Endodermal cell (in vitro differentiated cells): ENCODE data around the gene CDH11. TPM values are rescaled to one million over a fixed set of nuclear protein-coding genes. Genes with fewer than 3 reads are reported as not detected.

ENCODE experiments used
- DNase-seq: peaks from one replicate; pipeline ENCODE4 v3.0.0-alpha.2; 2017
- H3K27ac ChIP-seq: 2 replicates; pipeline ENCODE4 v1.5.1; 2013; ENCODE audit warnings: mild to moderate bottlenecking, low read depth, low read length, moderate library complexity
- H3K27me3 ChIP-seq: 2 replicates; pipeline ENCODE4 v1.6.1; 2013; ENCODE audit warnings: mild to moderate bottlenecking, low read length, moderate library complexity; ENCODE audit not compliant: insufficient read depth, control insufficient read depth, poor library complexity, severe bottlenecking
- H3K36me3 ChIP-seq: 2 replicates; pipeline ENCODE4 v1.7.0; 2013; ENCODE audit warnings: mild to moderate bottlenecking, low read length, moderate library complexity; ENCODE audit not compliant: control insufficient read depth, insufficient read depth
- H3K4me1 ChIP-seq: one replicate; pipeline ENCODE4 v1.7.0; 2013; ENCODE audit warnings: low read length; ENCODE audit not compliant: control insufficient read depth, insufficient read depth
- H3K4me3 ChIP-seq: 2 replicates; pipeline ENCODE4 v1.5.1; 2013; ENCODE audit warnings: mild to moderate bottlenecking, low read length, moderate library complexity
- H3K9ac ChIP-seq: 2 replicates; pipeline ENCODE4 v1.6.1; 2013; ENCODE audit warnings: mild to moderate bottlenecking, low read length, moderate library complexity; ENCODE audit not compliant: poor library complexity, severe bottlenecking; ENCODE audit errors: extremely low read depth
- H3K9me3 ChIP-seq: 2 replicates; pipeline ENCODE4 v1.6.1; 2013; ENCODE audit warnings: mild to moderate bottlenecking, low read length, moderate library complexity; ENCODE audit not compliant: control insufficient read depth
- H3K27ac Mint-ChIP-seq: 2 replicates; pipeline ENCODE4 v1.8.0; 2020; ENCODE audit warnings: mixed read lengths
- H3K27me3 Mint-ChIP-seq: 2 replicates; pipeline ENCODE4 v1.8.0; 2021; ENCODE audit warnings: mild to moderate bottlenecking, mixed read lengths; ENCODE audit not compliant: insufficient read depth
- H3K36me3 Mint-ChIP-seq: 2 replicates; pipeline ENCODE4 v1.8.0; 2020; ENCODE audit warnings: low read depth, mixed read lengths
- H3K4me1 Mint-ChIP-seq: 2 replicates; pipeline ENCODE4 v1.8.0; 2020; ENCODE audit warnings: mixed read lengths
- H3K4me3 Mint-ChIP-seq: 2 replicates; pipeline ENCODE4 v1.8.0; 2020; ENCODE audit warnings: mild to moderate bottlenecking, moderate library complexity, mixed read lengths
- H3K9me3 Mint-ChIP-seq: 2 replicates; pipeline ENCODE4 v1.8.0; 2020; ENCODE audit warnings: mild to moderate bottlenecking, mixed read lengths
- WGBS, 2 experiments: methylation state at CpG; one replicate each; pipeline versions ENCODE4 v1.1.5 to v1.1.7; 2013; ENCODE audit warnings: missing lambda C conversion rate in 2 of 2, mixed read lengths in 1 of 2; ENCODE audit not compliant: insufficient coverage in 1 of 2, insufficient read length in 1 of 2; 5-methylcytosine and 5-hydroxymethylcytosine counted together
- total RNA-seq, 2 donors: library from RNA; stranded (reverse); fragmentation: NEBNext Ultra II Directional in 1 of 2; extraction: Animal tissue kit (Norgen Biotek cat#: 25700) in 1 of 2; gene quantifications; 2 replicates in 1 of 2; 3 replicates in 1 of 2; pipeline ENCODE4 v1.2.1, GENCODE V29; 2021
- TF ChIP-seq, protein P1 (sequence below): fragments of 200-600 bp; sonication (generic); conservative IDR thresholded peaks from 2 replicates; pipeline ENCODE4 v1.5.0; 2021; ENCODE audit warnings: antibody characterized with exemption, mild to moderate bottlenecking

The CDH11 gene
- total RNA-seq, 2 donors from 2014 or later, result 0.73 to 2.9 TPM

DNA sequence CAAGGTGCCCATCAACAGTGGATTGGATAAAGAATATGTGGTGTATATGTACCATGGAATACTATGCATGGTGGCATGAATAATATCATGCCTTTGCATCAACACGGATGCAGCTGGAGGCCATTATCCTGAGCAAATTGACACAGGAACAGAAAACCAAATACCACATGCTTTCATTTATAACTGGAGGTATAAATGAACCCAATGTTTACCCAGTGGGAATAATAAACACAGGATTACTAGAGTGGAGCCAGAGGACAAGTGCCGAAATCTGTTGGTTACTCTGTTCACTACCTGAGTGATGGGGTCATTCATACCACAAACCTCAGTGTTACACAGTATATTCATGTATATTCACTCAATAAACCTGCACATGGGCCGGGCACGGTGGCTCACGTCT, 125.2 kb downstream of the CDH11 start:
- 92 to 95% methylated on average over 5 of the region's 5 CpGs for WGBS, 2 experiments
- TF ChIP-seq, protein P1, sequence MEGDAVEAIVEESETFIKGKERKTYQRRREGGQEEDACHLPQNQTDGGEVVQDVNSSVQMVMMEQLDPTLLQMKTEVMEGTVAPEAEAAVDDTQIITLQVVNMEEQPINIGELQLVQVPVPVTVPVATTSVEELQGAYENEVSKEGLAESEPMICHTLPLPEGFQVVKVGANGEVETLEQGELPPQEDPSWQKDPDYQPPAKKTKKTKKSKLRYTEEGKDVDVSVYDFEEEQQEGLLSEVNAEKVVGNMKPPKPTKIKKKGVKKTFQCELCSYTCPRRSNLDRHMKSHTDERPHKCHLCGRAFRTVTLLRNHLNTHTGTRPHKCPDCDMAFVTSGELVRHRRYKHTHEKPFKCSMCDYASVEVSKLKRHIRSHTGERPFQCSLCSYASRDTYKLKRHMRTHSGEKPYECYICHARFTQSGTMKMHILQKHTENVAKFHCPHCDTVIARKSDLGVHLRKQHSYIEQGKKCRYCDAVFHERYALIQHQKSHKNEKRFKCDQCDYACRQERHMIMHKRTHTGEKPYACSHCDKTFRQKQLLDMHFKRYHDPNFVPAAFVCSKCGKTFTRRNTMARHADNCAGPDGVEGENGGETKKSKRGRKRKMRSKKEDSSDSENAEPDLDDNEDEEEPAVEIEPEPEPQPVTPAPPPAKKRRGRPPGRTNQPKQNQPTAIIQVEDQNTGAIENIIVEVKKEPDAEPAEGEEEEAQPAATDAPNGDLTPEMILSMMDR, result no peak

DNA sequence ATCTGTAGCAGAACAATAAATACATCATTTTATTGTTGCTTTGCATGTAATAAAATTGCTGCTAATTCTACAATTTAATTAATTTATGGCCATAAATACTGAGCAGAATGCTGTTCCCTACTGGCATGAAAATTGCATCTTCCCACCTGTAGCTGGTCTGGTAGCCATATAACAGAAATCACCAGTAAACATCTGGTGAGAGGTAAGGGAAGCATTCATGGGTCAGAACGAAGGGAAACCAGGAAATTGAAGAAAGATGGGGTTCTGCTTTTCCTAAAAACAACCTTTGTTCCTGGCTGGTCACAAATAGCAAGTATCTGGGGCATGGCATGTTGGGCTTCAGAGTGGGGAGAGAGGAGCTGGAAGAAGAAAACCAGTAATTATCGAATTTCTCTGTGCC, 128.4 kb downstream of the CDH11 start:
- H3K27ac Mint-ChIP-seq, result no peak overlapping the region
- H3K9me3 Mint-ChIP-seq, result no peaks in the 10 kb centered on the region
- peaks cover 6% of the 10 kb centered on the region for H3K4me1 Mint-ChIP-seq
- H3K9ac ChIP-seq, result no peak overlapping the region
- H3K27ac ChIP-seq, result no peak overlapping the region
- H3K27me3 Mint-ChIP-seq, result no peaks in the 10 kb centered on the region
- H3K9me3 ChIP-seq, result no peaks in the 10 kb centered on the region
- H3K4me1 ChIP-seq, result no peaks in the 10 kb centered on the region
- H3K4me3 ChIP-seq, result no peak overlapping the region
- H3K4me3 Mint-ChIP-seq, result no peak overlapping the region
- TF ChIP-seq, protein P1, result no peak
- no peaks in the 10 kb centered on the region for H3K36me3 ChIP-seq
- 88 to 100% methylated on average over 2 of the region's 2 CpGs for WGBS, 2 experiments
- DNase-seq, result no peak
- no peaks in the 10 kb centered on the region for H3K27me3 ChIP-seq
- H3K36me3 Mint-ChIP-seq, result no peaks in the 10 kb centered on the region

More for the DNA sequence above, 125.2 kb downstream of the CDH11 start:
- Mint-ChIP-seq H3K27ac (no peak overlapping the region), H3K4me3 (no peak overlapping the region), H3K36me3 (no peaks in the 10 kb centered on the region), H3K27me3 (no peaks in the 10 kb centered on the region), H3K4me1 (no peaks in the 10 kb centered on the region), H3K9me3 (no peaks in the 10 kb centered on the region)
- no peak overlapping the region for H3K4me3 ChIP-seq
- H3K9ac ChIP-seq, result no peak overlapping the region
- no peaks in the 10 kb centered on the region for H3K36me3 ChIP-seq
- no peaks in the 10 kb centered on the region for H3K4me1 ChIP-seq
- no peaks in the 10 kb centered on the region for H3K27me3 ChIP-seq
- no peak for DNase-seq
- H3K9me3 ChIP-seq, result no peaks in the 10 kb centered on the region
- no peak overlapping the region for H3K27ac ChIP-seq

- no peak overlapping the region for H3K4me3 ChIP-seq
- H3K36me3 ChIP-seq, result no peaks in the 10 kb centered on the region
- Mint-ChIP-seq H3K9me3 (no peaks in the 10 kb centered on the region), H3K4me3 (no peak overlapping the region), H3K27ac (no peak overlapping the region), H3K4me1 (peaks cover 6% of the 10 kb centered on the region), H3K27me3 (no peaks in the 10 kb centered on the region), H3K36me3 (no peaks in the 10 kb centered on the region)
- 89% methylated on average over 1 of the region's 1 CpG; no CpG with 5 or more reads in 1 of the 2 experiments for WGBS, 2 experiments
- TF ChIP-seq, protein P1, result no peak
- no peaks in the 10 kb centered on the region for H3K4me1 ChIP-seq
- no peak overlapping the region for H3K9ac ChIP-seq
- H3K9me3 ChIP-seq, result no peaks in the 10 kb centered on the region
- no peak overlapping the region for H3K27ac ChIP-seq
- DNase-seq, result no peak
- no peaks in the 10 kb centered on the region for H3K27me3 ChIP-seq
These were observed 130.9 kb downstream of the CDH11 start for GRCh38 chr16:64991001-64991400.
